K562 (cell line): ENCODE results near the gene MPV17L2. TPM values are rescaled to one million over a fixed set of nuclear protein-coding genes. Genes with fewer than 3 reads are reported as not detected.
A peak's percentile ranks its signal among the peaks of the same experiment; 100 is the strongest.

Source experiments
- CCAR2 ChIP-seq: fragments of 200-400 bp; formaldehyde crosslinking; IDR thresholded peaks from 2 replicates; pipeline ENCODE4 v1.6.1; 2017; ENCODE audit warnings: mild to moderate bottlenecking, low read depth, low read length
- CREM ChIP-seq: IDR thresholded peaks from 2 replicates; pipeline ENCODE4 v1.6.1; 2014; ENCODE audit warnings: antibody characterized with exemption, low read depth
- HNRNPLL ChIP-seq: fragments of 200-400 bp; formaldehyde crosslinking; IDR thresholded peaks from 2 replicates; pipeline ENCODE4 v1.6.1; 2017; ENCODE audit warnings: low read length, low read depth, mild to moderate bottlenecking; ENCODE audit not compliant: poor library complexity, severe bottlenecking
- LARP7 ChIP-seq: fragments of 450-650 bp; IDR thresholded peaks from 2 replicates; pipeline ENCODE4 v1.6.1; 2016
- POLR2AphosphoS5 ChIP-seq: IDR thresholded peaks from 2 replicates; pipeline ENCODE4 v1.6.1; 2011; ENCODE audit warnings: mild to moderate bottlenecking, low read depth, low read length, moderate library complexity; ENCODE audit not compliant: control insufficient read depth, insufficient read depth
- SREBF1 ChIP-seq: fragments of 150-350 bp; IDR thresholded peaks from 2 replicates; pipeline ENCODE4 v1.6.1; 2014; ENCODE audit warnings: antibody characterized with exemption, low read depth, low read length, borderline replicate concordance
- SUPT5H ChIP-seq: fragments of 450-650 bp; IDR thresholded peaks from 2 replicates; pipeline ENCODE4 v1.6.1; 2016
- ZBTB33 ChIP-seq: sonication (generic); formaldehyde crosslinking; IDR thresholded peaks from 2 replicates; pipeline ENCODE4 v1.8.1; 2023; ENCODE audit warnings: mild to moderate bottlenecking, missing genetic modification reagents
- ZC3H11A ChIP-seq: IDR thresholded peaks from 2 replicates; pipeline ENCODE4 v1.6.1; 2012; ENCODE audit warnings: low read depth, low read length, improper control_type of control experiment
- ZKSCAN1 ChIP-seq: fragments of 150-350 bp; IDR thresholded peaks from 2 replicates; pipeline ENCODE4 v1.6.1; 2016; ENCODE audit warnings: low read depth, low read length
- ZNF217 ChIP-seq: sonication (generic); formaldehyde crosslinking; IDR thresholded peaks from 2 replicates; pipeline ENCODE4 v1.8.0; 2022; ENCODE audit warnings: mild to moderate bottlenecking, missing genetic modification reagents
- ZNF431 ChIP-seq: sonication (generic); formaldehyde crosslinking; IDR thresholded peaks from 2 replicates; pipeline ENCODE4 v1.8.0; 2022; ENCODE audit warnings: mild to moderate bottlenecking, missing genetic modification reagents
- ZNF583 ChIP-seq: fragments of 250-450 bp; sonication (Bioruptor Pico); IDR thresholded peaks from 2 replicates; pipeline ENCODE4 v1.4.0; 2020
- ZNF830 ChIP-seq: fragments of 250-450 bp; sonication (Bioruptor Pico); IDR thresholded peaks from 2 replicates; pipeline ENCODE4 v1.5.0; 2021; ENCODE audit warnings: mild to moderate bottlenecking
- polyA plus RNA-seq, 8 experiments: library from polyadenylated mRNA; depleted of rRNA in 4 of 8; stranded (reverse) in 5 of 8; unstranded in 3 of 8; fragments of >200 nt; fragmentation: Nextera tagmentation in 2 of 8; fragmentation: Illumina TruSeq in 1 of 8; extraction: Ambion mirVana in 2 of 8; extraction: Trizol in 1 of 8; gene quantifications; 2 replicates each; pipeline versions ENCODE4 v1.2.1 to v1.2.3, GENCODE V29; 2011 to 2014; ENCODE audit warnings: inconsistent platforms in 1 of 8, missing spikeins in 1 of 8
- total RNA-seq, 7 experiments: library from RNA; depleted of rRNA in 6 of 7; stranded (reverse); fragments of >200 nt in 6 of 7; fragmentation: Illumina TruSeq in 2 of 7; extraction: Trizol in 2 of 7; gene quantifications; 2 replicates each; pipeline versions ENCODE4 v1.2.1 to v1.2.3, GENCODE V29; 2011 to 2021; ENCODE audit warnings: low replicate concordance in 1 of 7
- TF ChIP-seq, protein P1 (sequence below), 2 experiments: fragments of 450-650 bp in 1 of 2; sonication (generic) in 1 of 2; formaldehyde crosslinking in 1 of 2; IDR thresholded peaks in 1 of 2; conservative IDR thresholded peaks in 1 of 2; 2 replicates each; pipeline versions ENCODE4 v1.6.1 to v1.8.1; 2016 to 2023; ENCODE audit warnings: mild to moderate bottlenecking in 2 of 2, moderate library complexity in 2 of 2, inconsistent platforms in 1 of 2, missing genetic modification reagents in 1 of 2

Gene MPV17L2
- total and polyA plus RNA-seq, 9 of the 15 experiments (the other 6 are each of a cell fraction or from before 2014, with no cell fraction given) = 10.6 to 60.2 (median 28.5) TPM

DNA sequence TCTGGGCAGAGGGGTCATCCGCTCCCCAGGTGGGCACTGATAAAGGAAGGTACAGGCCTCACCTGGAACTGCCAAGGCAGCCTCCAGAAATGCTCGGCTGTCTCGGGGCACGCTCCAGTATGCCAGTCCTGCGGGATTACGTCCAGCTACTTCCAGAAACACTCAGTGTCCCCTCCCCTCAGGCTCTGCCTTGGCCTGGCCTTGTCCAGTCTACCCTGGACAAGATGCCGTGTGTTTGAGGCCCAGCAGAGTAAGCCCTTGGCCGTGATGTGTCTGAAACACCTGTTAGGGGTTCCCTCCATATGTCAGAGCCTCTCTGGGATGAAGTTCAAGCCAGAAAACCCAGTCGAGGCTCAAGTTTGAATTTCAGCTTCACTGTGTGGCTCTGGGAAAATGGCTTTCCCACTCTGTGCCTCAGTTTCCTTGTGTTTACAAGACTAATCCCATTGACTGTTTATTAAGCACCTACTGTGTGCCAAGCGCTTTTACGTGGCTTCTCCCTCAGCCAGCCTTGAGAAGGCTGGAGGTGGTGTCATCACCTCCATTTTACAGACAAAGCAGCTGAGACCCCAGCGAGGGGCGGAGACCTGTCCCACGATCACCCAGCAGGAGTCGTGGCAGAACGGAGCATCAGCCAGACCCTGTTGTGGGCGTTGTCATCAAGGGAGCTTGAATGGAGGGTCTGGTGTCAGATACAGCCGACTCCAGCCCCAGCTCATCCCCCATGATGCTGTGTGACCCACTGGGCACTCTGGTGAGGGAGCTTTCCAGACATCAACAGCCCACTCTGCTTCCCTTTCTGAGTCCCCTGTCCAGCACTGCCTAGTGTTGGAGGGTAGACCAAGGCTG is 42.0 kb upstream of the MPV17L2 start (continued):
- TF ChIP-seq, protein P1, sequence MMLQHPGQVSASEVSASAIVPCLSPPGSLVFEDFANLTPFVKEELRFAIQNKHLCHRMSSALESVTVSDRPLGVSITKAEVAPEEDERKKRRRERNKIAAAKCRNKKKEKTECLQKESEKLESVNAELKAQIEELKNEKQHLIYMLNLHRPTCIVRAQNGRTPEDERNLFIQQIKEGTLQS (IDR thresholded peaks at IDR 0.05) = no peak
- TF ChIP-seq, protein P1 (CRISPR knock-in tag; conservative IDR thresholded peaks at IDR 0.05) = no peak
- TF ChIP-seq ZBTB33 (CRISPR knock-in tag) (0 out of 2 replicates have a peak, but pooled peaks have one; percentile 12), LARP7 (no peak), SUPT5H (no peak), ZNF217 (CRISPR knock-in tag) (no peak), HNRNPLL (no peak), ZKSCAN1 (peak; percentile 83), CREM (no peak), CCAR2 (no peak), ZC3H11A (no peak), POLR2AphosphoS5 (no peak), ZNF830 (CRISPR knock-in tag) (no peak), ZNF583 (no peak), ZNF431 (no peak), SREBF1 (no peak)
- TF ChIP-seq, all 486 proteins: peak for 3
